H1 (cell line): ENCODE data around the gene RAB35. TPM values are rescaled to one million over a fixed set of nuclear protein-coding genes. Genes with fewer than 3 reads are reported as not detected.
"Not testable (repeated sequence)": the region's sequence is repeated elsewhere in the genome, so short reads cannot be mapped to it uniquely, and the experiment has no call there.

Experiments used
- CTCF ChIA-PET: fragments of 300-600 bp; sonication (Branson Sonifier 250); formaldehyde crosslinking; loops from one replicate; lab custom pipeline; 2021; ENCODE audit not compliant: partially characterized antibody; lab: Charles Lee
- POLR2A ChIA-PET: fragments of 300-600 bp; sonication (Branson Sonifier 250); formaldehyde crosslinking; loops from one replicate; lab custom pipeline; 2021; ENCODE audit warnings: inconsistent platforms; ENCODE audit not compliant: partially characterized antibody; lab: Charles Lee
- DNase-seq, 2 experiments: peaks; one replicate each; pipeline versions ENCODE4 v3.0.0 to v3.0.0-alpha.2; 2010 to 2022; ENCODE audit warnings: low spot score in 2 of 2, low read depth in 1 of 2, mixed read lengths in 1 of 2
- FAIRE-seq: peaks from 2 replicates; lab custom pipeline; 2011; peaks lifted over from hg19 to GRCh38; lab: Jason Lieb, UNC
- H2AFZ ChIP-seq: 2 replicates; pipeline ENCODE4 v1.8.1; 2012; ENCODE audit warnings: low read length, inconsistent platforms
- H2AK5ac ChIP-seq: 2 replicates; pipeline ENCODE4 v1.6.1; 2013; ENCODE audit warnings: low read depth, low read length
- H2BK120ac ChIP-seq: replicated peaks from 2 replicates; pipeline ENCODE3; 2013; ENCODE audit warnings: low read depth, low read length, inconsistent platforms
- H2BK12ac ChIP-seq: 2 replicates; pipeline ENCODE4 v1.6.1; 2013; ENCODE audit warnings: low read depth, low read length
- H2BK15ac ChIP-seq: 2 replicates; pipeline ENCODE4 v1.6.1; 2013; ENCODE audit warnings: low read length
- H2BK20ac ChIP-seq: 2 replicates; pipeline ENCODE4 v1.6.1; 2013; ENCODE audit warnings: low read length
- H2BK5ac ChIP-seq: 2 replicates; pipeline ENCODE4 v1.6.1; 2013; ENCODE audit warnings: low read depth, low read length
- H3K14ac ChIP-seq: 2 replicates; pipeline ENCODE4 v1.6.1; 2013; ENCODE audit warnings: inconsistent platforms; ENCODE audit not compliant: insufficient read length
- H3K18ac ChIP-seq: 2 replicates; pipeline ENCODE4 v1.6.1; 2013; ENCODE audit warnings: low read length; ENCODE audit errors: extremely low read depth
- H3K23ac ChIP-seq: 2 replicates; pipeline ENCODE4 v1.6.1; 2013; ENCODE audit warnings: inconsistent platforms; ENCODE audit not compliant: insufficient read length
- H3K23me2 ChIP-seq: 2 replicates; pipeline ENCODE4 v1.6.1; 2013; ENCODE audit warnings: low read depth, low read length
- H3K27ac ChIP-seq: 2 replicates; pipeline ENCODE4 v1.6.1; 2011; ENCODE audit warnings: low read depth, low read length, inconsistent platforms
- H3K27me3 ChIP-seq, 4 experiments: replicated peaks in 1 of 4; 1 replicate in 1 of 4; 2 replicates in 3 of 4; pipeline versions ENCODE4 v1.6.1 to v1.8.1; 2011 to 2013; ENCODE audit warnings: low read length in 3 of 4, mild to moderate bottlenecking in 3 of 4, inconsistent platforms in 2 of 4, mixed read lengths in 2 of 4, moderate library complexity in 1 of 4; ENCODE audit not compliant: control insufficient read depth in 3 of 4, insufficient read depth in 3 of 4; ENCODE audit errors: extremely low read depth in 1 of 4
- H3K36me3 ChIP-seq, 4 experiments: 2 replicates each; pipeline versions ENCODE4 v1.6.1 to v1.8.1; 2011 to 2013; ENCODE audit warnings: mild to moderate bottlenecking in 4 of 4, low read length in 3 of 4, moderate library complexity in 2 of 4, control low read depth in 1 of 4, inconsistent platforms in 1 of 4; ENCODE audit not compliant: insufficient read depth in 4 of 4, control insufficient read depth in 2 of 4
- H3K4ac ChIP-seq: replicated peaks from 2 replicates; pipeline ENCODE3; 2013; ENCODE audit warnings: low read length, low read depth, mixed read lengths, inconsistent platforms; ENCODE audit not compliant: insufficient read length
- H3K4me1 ChIP-seq, 4 experiments: replicated peaks in 1 of 4; 1 replicate in 1 of 4; 2 replicates in 3 of 4; pipeline versions ENCODE4 v1.6.1 to v1.8.1; 2011 to 2013; ENCODE audit warnings: low read length in 3 of 4, inconsistent platforms in 2 of 4, mixed read lengths in 1 of 4; ENCODE audit not compliant: insufficient read depth in 4 of 4, control insufficient read depth in 3 of 4
- H3K4me2 ChIP-seq, 2 experiments: 2 replicates each; pipeline versions ENCODE4 v1.6.1 to v1.8.1; 2011 to 2013; ENCODE audit warnings: low read depth in 2 of 2, low read length in 2 of 2, control low read depth in 1 of 2, inconsistent platforms in 1 of 2, mild to moderate bottlenecking in 1 of 2; ENCODE audit not compliant: insufficient read depth in 1 of 2
- H3K4me3 ChIP-seq, 4 experiments: fragments of 200-600, 300-600 bp in 1 of 4; sonication (generic), shearing (Covaris generic), sonication (Bioruptor Twin) in 1 of 4; 2 replicates each; pipeline versions ENCODE4 v1.5.1 to v1.8.1; 2011 to 2016; ENCODE audit warnings: low read length in 4 of 4, low read depth in 3 of 4, control low read depth in 2 of 4, inconsistent platforms in 2 of 4, mild to moderate bottlenecking in 2 of 4, mixed read lengths in 1 of 4, moderate library complexity in 1 of 4; ENCODE audit not compliant: insufficient read depth in 2 of 4; ENCODE audit errors: extremely low read depth in 1 of 4
- H3K56ac ChIP-seq: replicated peaks from 2 replicates; pipeline ENCODE3; 2013; ENCODE audit warnings: low read depth, mild to moderate bottlenecking, mixed read lengths, low read length, inconsistent platforms; ENCODE audit not compliant: insufficient read length
- H3K79me1 ChIP-seq: 2 replicates; pipeline ENCODE4 v1.6.1; 2013; ENCODE audit warnings: low read depth, low read length, control low read depth
- H3K79me2 ChIP-seq, 2 experiments: 2 replicates each; pipeline versions ENCODE4 v1.6.1 to v1.8.1; 2012 to 2013; ENCODE audit warnings: low read length in 2 of 2, mild to moderate bottlenecking in 2 of 2, inconsistent platforms in 1 of 2; ENCODE audit not compliant: insufficient read depth in 2 of 2, control insufficient read depth in 1 of 2
- H3K9ac ChIP-seq, 4 experiments: replicated peaks in 1 of 4; 1 replicate in 1 of 4; 2 replicates in 3 of 4; pipeline versions ENCODE4 v1.6.1 to v1.8.1; 2011 to 2013; ENCODE audit warnings: low read depth in 3 of 4, low read length in 3 of 4, control low read depth in 2 of 4, mild to moderate bottlenecking in 2 of 4, moderate library complexity in 2 of 4, inconsistent platforms in 1 of 4; ENCODE audit errors: extremely low read depth in 1 of 4
- H3K9me3 ChIP-seq, 2 experiments: 2 replicates each; pipeline versions ENCODE4 v1.6.1 to v1.8.1; 2012 to 2013; ENCODE audit warnings: mild to moderate bottlenecking in 2 of 2, moderate library complexity in 2 of 2, control low read depth in 1 of 2, inconsistent platforms in 1 of 2, low read depth in 1 of 2, low read length in 1 of 2, mixed read lengths in 1 of 2; ENCODE audit not compliant: insufficient read depth in 2 of 2
- H4K20me1 ChIP-seq, 2 experiments: replicated peaks in 1 of 2; 2 replicates each; pipeline versions ENCODE3 to v1.8.1; 2011 to 2013; ENCODE audit warnings: inconsistent platforms in 2 of 2, low read length in 2 of 2, mild to moderate bottlenecking in 1 of 2; ENCODE audit not compliant: insufficient read depth in 2 of 2, control insufficient read depth in 1 of 2
- H4K5ac ChIP-seq: 2 replicates; pipeline ENCODE4 v1.6.1; 2013; ENCODE audit warnings: low read length, low read depth, mixed read lengths, inconsistent platforms; ENCODE audit not compliant: insufficient read length
- H4K8ac ChIP-seq: 2 replicates; pipeline ENCODE4 v1.8.0; 2013; ENCODE audit warnings: mild to moderate bottlenecking, moderate library complexity, low read length, inconsistent platforms; ENCODE audit not compliant: insufficient read depth; ENCODE audit errors: extremely low read depth
- H4K91ac ChIP-seq: replicated peaks from 2 replicates; pipeline ENCODE3; 2013; ENCODE audit warnings: low read length, mixed read lengths, inconsistent platforms; ENCODE audit not compliant: insufficient read length
- KDM5A ChIP-seq: fragments of 200-600 bp; IDR thresholded peaks from 2 replicates; pipeline ENCODE4 v1.7.1; 2012; ENCODE audit warnings: mild to moderate bottlenecking, low read length, inconsistent platforms, mixed read lengths
- WGBS, 2 experiments: shearing (Covaris generic) in 1 of 2; methylation state at CpG; one replicate each; pipeline versions ENCODE4 v1.1.6 to v1.1.7; 2013 to 2015; ENCODE audit warnings: low lambda C conversion rate in 2 of 2, mixed read lengths in 2 of 2, inconsistent platforms in 1 of 2, low coverage in 1 of 2, missing lambda C conversion rate in 1 of 2; ENCODE audit not compliant: insufficient replicate concordance in 2 of 2, insufficient coverage in 1 of 2, insufficient read length in 1 of 2; ENCODE audit errors: extremely low coverage in 1 of 2, missing lambda C conversion rate in 1 of 2; 5-methylcytosine and 5-hydroxymethylcytosine counted together
- polyA plus RNA-seq, 7 experiments: library from polyadenylated mRNA; depleted of rRNA in 3 of 7; stranded (reverse) in 5 of 7; unstranded in 2 of 7; fragments of >200 nt in 5 of 7; fragments of 200-250 nt in 2 of 7; gene quantifications; 1 replicate in 5 of 7; 2 replicates in 1 of 7; 4 replicates in 1 of 7; pipeline versions ENCODE4 v1.2.1 to v1.2.3, GENCODE V29; 2011 to 2013; ENCODE audit warnings: missing spikeins in 2 of 7, mixed read lengths in 2 of 7
- total RNA-seq: library from RNA; stranded (reverse); fragmentation: NEBNext Ultra II Directional; extraction: Animal tissue kit (Norgen Biotek cat#: 25700); gene quantifications from 2 replicates; pipeline ENCODE4 v1.2.1, GENCODE V29; 2021

The RAB35 gene
- total and polyA plus RNA-seq, 2 of the 8 experiments (the other 6 are each of a cell fraction or from before 2014, with no cell fraction given): 33.4 to 39.0 TPM

DNA sequence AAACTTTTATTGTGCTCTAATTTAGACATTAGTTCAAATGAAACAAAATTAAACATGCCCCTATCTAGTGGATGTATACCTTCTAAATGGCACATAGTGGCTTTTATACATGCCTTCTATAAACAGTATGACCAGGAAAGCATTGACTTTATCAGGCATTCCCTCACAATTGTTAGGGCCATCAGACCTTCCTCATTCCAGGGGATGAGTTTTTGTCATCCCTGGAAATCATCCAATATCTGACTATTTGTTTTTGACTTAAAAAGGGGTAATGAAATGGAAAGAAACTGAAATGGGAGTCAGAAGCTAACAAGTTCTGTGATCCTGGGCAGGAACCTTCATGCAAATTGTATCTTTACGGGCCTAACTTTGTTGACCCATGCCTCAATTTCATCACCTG lies 69.5 kb downstream of the RAB35 start:
- Histone ChIP-seq H3K9me3 (no peaks in the 10 kb centered on the region; a peak in 1 of 4 replicates), H3K4ac (no peak overlapping the region), H2BK15ac (no peak overlapping the region), H3K56ac (no peak overlapping the region), H2BK120ac (no peak overlapping the region), H3K4me3 (no peak overlapping the region), H2BK12ac (no peak overlapping the region), H4K5ac (no peak overlapping the region), H3K18ac (no peak overlapping the region), H3K36me3 (no peaks in the 10 kb centered on the region), H2BK20ac (no peak overlapping the region), H3K23me2 (no peaks in the 10 kb centered on the region), H3K23ac (no peak overlapping the region), H3K4me2 (no peak overlapping the region), H3K4me1 (no peaks in the 10 kb centered on the region), H3K79me2 (no peaks in the 10 kb centered on the region), H3K27me3 (no peaks in the 10 kb centered on the region), H3K9ac (no peak overlapping the region), H4K8ac (no peak overlapping the region), H3K79me1 (no peaks in the 10 kb centered on the region), H2AFZ (no peak overlapping the region), H2AK5ac (no peak overlapping the region), H4K91ac (no peak overlapping the region), H3K27ac (no peak overlapping the region), H4K20me1 (no peaks in the 10 kb centered on the region), H3K14ac (no peak overlapping the region), H2BK5ac (no peak overlapping the region)
- TF ChIP-seq KDM5A: no peak
- ChIA-PET CTCF (interaction anchor here (0.6 to 1.0 kb wide), 4 partner anchors 39 to 108 kb away, joined by 3 to 6 read pairs (median 4); no protein-coding TSS in a partner anchor), POLR2A (no interaction called here)
- DNase-seq: no peak
- no peak for FAIRE-seq
- WGBS, 2 experiments: 100% methylated on average over 1 of the region's 1 CpG; no CpG with 5 or more reads in 1 of the 2 experiments

DNA sequence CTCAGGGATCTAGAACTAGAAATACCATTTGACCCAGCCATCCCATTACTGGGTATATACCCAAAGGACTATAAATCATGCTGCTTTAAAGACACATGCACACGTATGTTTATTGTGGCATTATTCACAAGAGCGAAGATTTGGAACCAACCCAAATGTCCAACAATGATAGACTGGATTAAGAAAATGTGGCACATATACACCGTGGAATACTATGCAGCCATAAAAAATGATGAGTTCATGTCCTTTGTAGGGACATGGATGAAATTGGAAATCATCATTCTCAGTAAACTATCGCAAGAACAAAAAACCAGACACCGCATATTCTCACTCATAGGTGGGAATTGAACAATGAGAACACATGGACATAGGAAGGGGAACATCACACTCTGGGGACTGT lies 71.2 kb downstream of the RAB35 start:
- H3K79me2 ChIP-seq, H3K27ac ChIP-seq, H4K91ac ChIP-seq, H2BK5ac ChIP-seq, H3K18ac ChIP-seq, H2BK120ac ChIP-seq, FAIRE-seq, H3K14ac ChIP-seq, H3K4me2 ChIP-seq, H2BK20ac ChIP-seq, H3K56ac ChIP-seq, H3K4ac ChIP-seq, H3K36me3 ChIP-seq, H4K8ac ChIP-seq, H3K4me3 ChIP-seq, H3K27me3 ChIP-seq, H2BK15ac ChIP-seq, H3K23me2 ChIP-seq, H4K5ac ChIP-seq, H3K79me1 ChIP-seq, H2AFZ ChIP-seq, H4K20me1 ChIP-seq, POLR2A ChIA-PET, DNase-seq, H2BK12ac ChIP-seq, H3K9me3 ChIP-seq, H2AK5ac ChIP-seq, CTCF ChIA-PET, H3K9ac ChIP-seq, H3K23ac ChIP-seq, H3K4me1 ChIP-seq: not testable (repeated sequence)
- 95% methylated on average over 3 of the region's 5 CpGs; no CpG with 5 or more reads in 1 of the 2 experiments for WGBS, 2 experiments
